HUES48 (cell line): Measurements from ENCODE around the gene STAMBPL1.

Source experiments
- H3K27ac ChIP-seq: one replicate; pipeline ENCODE4 v1.7.0; 2013; ENCODE audit warnings: low read depth, low read length, inconsistent platforms
- H3K27me3 ChIP-seq: 2 replicates; pipeline ENCODE4 v1.6.1; 2013; ENCODE audit warnings: mild to moderate bottlenecking, low read length; ENCODE audit not compliant: control insufficient read depth, insufficient read depth
- H3K36me3 ChIP-seq: 2 replicates; pipeline ENCODE4 v1.6.1; 2013; ENCODE audit warnings: low read length; ENCODE audit not compliant: control insufficient read depth, insufficient read depth
- H3K4me1 ChIP-seq: 2 replicates; pipeline ENCODE4 v1.6.1; 2013; ENCODE audit warnings: mild to moderate bottlenecking, low read length; ENCODE audit not compliant: control insufficient read depth, insufficient read depth
- H3K4me3 ChIP-seq: 2 replicates; pipeline ENCODE4 v1.5.1; 2013; ENCODE audit warnings: mild to moderate bottlenecking, low read depth, low read length
- H3K9ac ChIP-seq: 2 replicates; pipeline ENCODE4 v1.6.1; 2013; ENCODE audit warnings: mild to moderate bottlenecking, low read depth, low read length, moderate library complexity
- H3K9me3 ChIP-seq: 2 replicates; pipeline ENCODE4 v1.6.1; 2013; ENCODE audit warnings: low read length; ENCODE audit not compliant: control insufficient read depth, insufficient read depth

The STAMBPL1 gene

DNA sequence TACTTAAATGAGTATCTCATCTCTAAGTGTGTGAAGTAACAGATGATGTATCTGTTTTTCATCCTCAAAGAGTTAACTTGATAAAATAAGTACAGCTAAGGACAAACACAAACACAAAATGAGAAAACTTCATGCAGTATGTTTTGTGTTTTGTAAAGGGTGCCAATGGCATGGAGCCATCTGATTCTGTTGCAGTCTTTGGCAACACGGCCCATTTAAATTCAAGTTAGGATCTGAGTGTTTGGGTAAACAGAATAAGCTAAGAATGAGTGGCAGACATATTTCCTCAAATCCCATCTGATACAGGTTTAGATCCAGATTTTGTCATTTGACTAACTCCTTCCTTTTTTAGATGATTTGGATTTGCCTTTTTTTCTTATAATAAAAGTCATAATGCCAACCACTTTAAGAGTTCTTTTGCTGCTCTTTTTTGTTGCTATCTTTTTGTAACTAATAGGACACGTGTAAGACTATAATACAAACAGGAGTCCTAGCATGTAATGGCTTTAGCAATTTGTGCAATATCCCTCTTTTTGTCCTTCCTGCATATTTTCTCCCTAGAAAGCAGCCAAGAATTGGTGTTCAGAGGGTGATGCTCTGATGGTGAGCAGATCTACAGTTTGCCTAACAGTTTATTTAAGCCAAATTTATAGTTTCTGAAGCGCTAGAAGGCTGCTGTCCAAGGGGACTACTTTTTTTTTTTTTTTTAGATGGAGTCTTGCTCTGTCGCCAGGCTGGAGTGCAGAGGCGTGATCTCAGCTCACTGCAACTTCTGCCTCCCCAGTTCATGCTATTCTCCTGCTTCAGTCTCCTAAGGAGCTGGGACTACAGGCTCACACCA, 91.4 kb downstream of the STAMBPL1 start:
- Histone ChIP-seq H3K4me1 (no peaks in the 10 kb centered on the region), H3K9ac (no peak overlapping the region), H3K36me3 (no peaks in the 10 kb centered on the region), H3K27me3 (no peaks in the 10 kb centered on the region), H3K9me3 (no peaks in the 10 kb centered on the region), H3K27ac (no peak overlapping the region), H3K4me3 (no peak overlapping the region)
